ENCODE results near the gene NIPA2.
"Not testable (repeated sequence)": the region's sequence is repeated elsewhere in the genome, so short reads cannot be mapped to it uniquely, and the experiment has no call there.

Gene NIPA2

DNA sequence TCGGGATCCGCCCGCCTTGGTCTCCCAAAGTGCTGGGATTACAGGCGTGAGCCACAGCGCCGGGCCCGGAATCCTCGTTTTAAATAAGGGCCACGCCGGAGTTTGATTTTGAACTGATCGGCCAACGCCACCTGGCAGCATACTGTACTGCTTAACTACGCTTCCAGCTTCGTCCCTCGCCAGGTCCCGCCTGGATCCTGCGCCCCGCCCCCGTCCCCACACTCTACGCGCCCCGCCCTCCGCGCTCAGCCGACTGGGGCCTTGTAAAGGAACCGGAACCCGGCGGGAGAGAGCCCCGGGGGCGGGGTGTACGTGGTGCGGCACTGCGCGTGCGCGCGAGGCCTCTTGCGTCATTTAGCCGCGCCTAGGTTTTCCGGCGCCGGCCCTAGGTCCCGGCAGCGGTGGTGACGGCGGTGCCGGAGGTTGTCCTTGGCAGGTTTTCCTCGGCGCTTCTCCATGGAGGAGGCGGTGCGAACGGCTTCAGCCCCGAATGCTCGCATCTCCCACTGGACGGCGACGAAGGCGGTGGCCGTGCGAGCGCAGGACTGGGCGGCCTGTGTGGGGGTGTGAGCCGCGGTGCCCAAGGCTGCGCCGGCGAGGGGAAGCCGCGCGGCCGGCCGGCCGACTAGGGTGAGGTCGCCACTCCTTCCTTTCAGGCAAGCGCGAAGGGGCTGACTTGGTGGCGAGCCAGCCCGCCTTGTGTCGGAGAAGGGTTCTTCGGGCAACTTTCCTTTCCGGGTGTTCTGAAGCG is at the start of gene NIPA2:
NIPA2 (plus strand) TSS at position 375 of the 751 bp plus-strand sequence. CDS start 13,066 bp downstream, outside the sequence.
- TF ChIP-seq, protein P1, sequence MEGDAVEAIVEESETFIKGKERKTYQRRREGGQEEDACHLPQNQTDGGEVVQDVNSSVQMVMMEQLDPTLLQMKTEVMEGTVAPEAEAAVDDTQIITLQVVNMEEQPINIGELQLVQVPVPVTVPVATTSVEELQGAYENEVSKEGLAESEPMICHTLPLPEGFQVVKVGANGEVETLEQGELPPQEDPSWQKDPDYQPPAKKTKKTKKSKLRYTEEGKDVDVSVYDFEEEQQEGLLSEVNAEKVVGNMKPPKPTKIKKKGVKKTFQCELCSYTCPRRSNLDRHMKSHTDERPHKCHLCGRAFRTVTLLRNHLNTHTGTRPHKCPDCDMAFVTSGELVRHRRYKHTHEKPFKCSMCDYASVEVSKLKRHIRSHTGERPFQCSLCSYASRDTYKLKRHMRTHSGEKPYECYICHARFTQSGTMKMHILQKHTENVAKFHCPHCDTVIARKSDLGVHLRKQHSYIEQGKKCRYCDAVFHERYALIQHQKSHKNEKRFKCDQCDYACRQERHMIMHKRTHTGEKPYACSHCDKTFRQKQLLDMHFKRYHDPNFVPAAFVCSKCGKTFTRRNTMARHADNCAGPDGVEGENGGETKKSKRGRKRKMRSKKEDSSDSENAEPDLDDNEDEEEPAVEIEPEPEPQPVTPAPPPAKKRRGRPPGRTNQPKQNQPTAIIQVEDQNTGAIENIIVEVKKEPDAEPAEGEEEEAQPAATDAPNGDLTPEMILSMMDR (IDR thresholded peaks at IDR 0.05; ENCODE audit: borderline replicate concordance, insufficient read depth, low read depth, low read length), result no peak
- H3K4me3 ChIP-seq (ENCODE audit: low read depth, low read length), result peak within 1 kb of the TSS; percentile 87

DNA sequence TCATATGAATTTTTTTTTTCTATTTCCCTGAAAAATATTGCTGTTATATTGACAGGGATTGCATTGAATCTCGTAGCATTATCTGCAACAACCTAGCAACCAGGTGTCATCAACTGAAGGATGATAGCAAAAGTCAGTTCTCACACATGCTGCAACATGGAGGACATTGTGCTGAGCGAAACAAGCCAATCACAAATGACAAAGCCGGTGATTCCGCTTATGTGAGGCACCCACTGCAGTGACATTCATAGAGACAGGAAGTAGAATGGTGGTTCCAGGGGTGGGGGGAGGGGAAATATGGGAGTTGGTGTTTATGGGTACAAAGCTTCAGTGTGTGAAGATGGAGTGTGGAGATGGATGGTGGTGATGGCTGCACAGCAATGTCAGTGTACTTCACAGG is 44.4 kb upstream of the NIPA2 start:
- H3K4me3 ChIP-seq (ENCODE audit: low read depth, low read length), result no peak overlapping the region
- TF ChIP-seq, protein P1 (IDR thresholded peaks at IDR 0.05; ENCODE audit: borderline replicate concordance, insufficient read depth, low read depth, low read length), result no peak

DNA sequence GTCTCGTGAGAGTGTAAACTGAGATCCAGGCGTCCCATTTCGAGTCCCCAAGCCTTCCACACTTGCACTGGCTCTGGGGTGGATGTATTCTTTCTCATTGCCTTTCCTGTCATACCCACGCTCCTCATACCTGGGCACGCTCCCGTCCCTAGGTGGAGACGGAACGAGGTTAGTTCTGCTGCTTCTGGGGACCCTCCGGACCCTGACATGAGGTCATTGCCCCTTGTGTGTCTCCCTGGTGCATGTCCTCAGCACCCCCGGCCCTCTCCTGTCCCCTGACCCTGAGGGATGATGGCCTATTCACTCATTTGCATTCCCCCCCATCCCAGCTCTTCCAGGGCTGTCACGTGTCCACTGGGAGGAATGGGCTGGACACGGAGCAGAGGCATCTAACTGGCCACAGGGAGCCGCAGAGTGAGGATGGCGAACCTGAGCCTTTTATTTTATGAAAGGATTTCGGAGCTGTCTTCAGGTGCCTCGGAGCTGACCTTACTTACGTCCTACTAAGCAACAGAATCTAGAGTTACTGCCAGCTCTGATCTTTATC is 43.8 kb upstream of the NIPA2 start:
- TF ChIP-seq, protein P1 (IDR thresholded peaks at IDR 0.05; ENCODE audit: borderline replicate concordance, insufficient read depth, low read depth, low read length), result no peak
- no peak overlapping the region for H3K4me3 ChIP-seq (ENCODE audit: low read depth, low read length)

DNA sequence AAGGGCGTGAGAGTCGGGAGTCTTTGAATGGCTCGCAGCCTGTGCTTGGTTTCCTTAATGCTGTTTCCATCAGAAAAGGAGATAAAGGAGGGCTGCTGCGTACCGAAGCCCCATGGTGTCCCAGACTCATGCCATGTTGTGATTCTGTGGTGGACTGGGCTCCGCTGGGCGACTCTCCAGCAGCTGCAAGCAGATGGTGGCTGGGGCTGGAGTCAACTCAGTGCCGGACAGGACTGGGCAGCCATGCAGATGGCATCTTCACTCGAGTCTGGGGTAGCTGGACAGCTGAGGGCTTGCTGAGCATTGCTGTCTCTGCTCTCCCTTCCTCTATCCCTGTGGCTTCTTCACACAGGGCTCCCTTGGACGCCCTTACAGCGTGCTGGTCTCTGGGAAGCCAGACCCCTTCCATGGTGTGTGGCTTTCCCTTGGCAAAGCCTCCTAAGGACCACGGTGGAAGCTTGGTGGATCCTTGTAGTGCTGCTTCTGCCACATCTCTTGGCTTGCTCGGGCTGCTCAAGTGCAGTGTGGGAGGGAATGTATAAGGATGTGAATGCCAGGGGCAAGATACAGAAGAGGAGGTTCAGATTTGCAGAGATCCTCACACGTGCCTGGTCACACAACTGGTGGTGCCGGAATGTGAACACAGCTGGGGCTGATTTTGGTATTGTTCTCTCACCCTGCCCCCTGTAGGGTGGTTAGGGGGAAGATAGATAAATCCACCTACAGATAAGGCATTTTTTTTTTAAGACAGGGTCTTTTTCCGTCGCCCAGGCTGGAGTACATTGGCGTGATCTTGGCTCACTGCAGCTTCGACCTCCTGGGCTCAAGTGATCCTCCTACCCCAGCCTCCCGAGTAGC is 43.0 kb upstream of the NIPA2 start:
- H3K4me3 ChIP-seq (ENCODE audit: low read depth, low read length), result no peak overlapping the region
- TF ChIP-seq, protein P1 (IDR thresholded peaks at IDR 0.05; ENCODE audit: borderline replicate concordance, insufficient read depth, low read depth, low read length), result no peak

DNA sequence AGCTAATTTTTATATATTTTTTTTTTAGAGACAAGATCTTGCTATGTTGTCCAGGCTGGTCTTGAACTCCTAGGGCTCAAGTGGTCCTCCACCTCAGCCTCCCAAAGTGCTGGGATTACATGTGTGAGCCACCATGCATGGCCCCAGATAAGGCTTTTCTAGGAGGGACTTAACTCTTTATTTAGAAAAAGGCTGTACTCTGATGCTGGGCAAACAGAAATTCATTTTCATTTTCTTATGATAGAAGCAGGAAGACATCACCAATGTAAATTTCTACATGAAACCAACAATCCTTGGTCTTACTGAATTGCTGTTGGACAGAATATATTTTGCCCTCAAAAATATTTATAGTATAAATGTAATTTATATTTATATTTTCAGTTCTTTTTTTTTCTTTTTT is 42.4 kb upstream of the NIPA2 start:
- TF ChIP-seq, protein P1 (IDR thresholded peaks at IDR 0.05; ENCODE audit: borderline replicate concordance, insufficient read depth, low read depth, low read length), result no peak

DNA sequence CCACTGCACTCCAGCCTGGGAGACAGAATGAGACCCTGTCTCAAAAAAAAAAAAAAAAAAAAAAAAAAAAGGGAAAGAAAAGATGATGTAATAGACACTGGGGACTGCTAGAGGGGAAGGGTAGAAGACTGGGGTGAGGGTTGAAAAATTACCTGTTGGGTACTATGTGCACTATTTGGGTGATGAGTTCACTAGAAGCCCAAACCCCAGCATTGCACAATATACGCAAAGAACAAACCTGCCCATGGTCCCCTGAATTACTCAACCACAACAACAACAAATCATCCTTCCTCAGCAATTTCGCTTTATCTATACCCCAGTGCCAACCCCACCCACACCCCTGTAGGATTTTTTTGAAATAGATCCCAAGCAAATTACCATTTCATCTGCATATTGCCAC is 38.6 kb upstream of the NIPA2 start:
- TF ChIP-seq, protein P1 (IDR thresholded peaks at IDR 0.05; ENCODE audit: borderline replicate concordance, insufficient read depth, low read depth, low read length), result no peak
- no peak overlapping the region for H3K4me3 ChIP-seq (ENCODE audit: low read depth, low read length)

More for the DNA sequence above, 42.4 kb upstream of the NIPA2 start:
- no peak overlapping the region for H3K4me3 ChIP-seq (ENCODE audit: low read depth, low read length)

DNA sequence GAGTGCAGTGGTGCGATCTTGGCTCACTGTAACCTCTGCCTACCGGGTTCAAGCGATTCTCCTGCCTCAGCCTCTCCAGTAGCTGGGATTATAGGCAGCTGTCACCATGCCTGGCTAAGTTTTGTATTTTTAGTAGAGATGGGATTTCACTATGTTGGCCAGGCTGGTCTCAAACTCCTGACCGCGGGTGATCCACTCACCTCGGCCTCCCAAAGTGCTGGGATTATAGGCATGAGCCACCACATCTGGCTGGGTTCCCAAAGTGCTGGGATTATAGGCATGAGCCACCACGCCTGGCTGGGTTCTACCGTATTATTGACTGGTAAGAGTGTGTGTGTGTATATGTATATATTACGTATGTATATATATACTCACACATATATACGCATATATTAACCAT is 35.5 kb upstream of the NIPA2 start:
- H3K4me3 ChIP-seq (ENCODE audit: low read depth, low read length), result not testable (repeated sequence)
